ENCODE results near the gene AP1S1.
"Not testable (repeated sequence)": the region's sequence is repeated elsewhere in the genome, so short reads cannot be mapped to it uniquely, and the experiment has no call there.

Gene AP1S1

DNA sequence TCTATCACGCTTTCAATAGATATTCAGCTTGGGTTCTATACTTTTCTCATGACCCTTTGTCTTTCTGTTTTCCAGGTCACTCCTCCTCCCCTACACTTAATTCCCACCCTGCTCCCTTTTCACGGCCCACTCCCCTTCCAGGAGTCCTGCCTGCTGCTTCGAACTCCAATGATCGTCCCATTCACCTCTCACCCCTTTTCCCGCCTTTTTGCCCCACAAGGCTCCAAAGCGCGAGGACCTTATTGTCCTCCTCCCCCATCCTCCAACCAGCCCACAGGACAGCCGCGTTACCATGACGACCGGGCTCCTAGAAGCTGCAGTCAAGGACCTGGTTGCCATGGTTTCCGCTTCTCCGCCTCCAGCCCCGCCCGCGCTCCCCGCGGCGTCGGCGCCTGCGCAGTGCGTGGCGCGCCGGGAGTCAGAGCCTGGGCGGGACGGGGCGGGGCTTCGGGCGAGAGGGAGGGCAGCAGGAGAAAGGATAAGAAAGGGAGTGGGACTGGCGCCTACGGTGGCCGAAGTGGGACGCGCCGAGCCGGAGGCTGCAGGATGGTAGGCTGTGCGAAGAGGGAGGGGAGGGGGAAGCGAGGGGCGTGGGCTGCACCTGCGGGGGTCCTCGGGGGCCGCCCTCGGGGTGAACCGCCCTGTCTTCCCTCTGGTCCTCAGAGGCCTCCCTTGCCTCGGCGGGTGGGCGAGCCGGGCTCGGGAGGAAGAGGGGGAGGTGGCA, at the start of gene AP1S1:
AP1S1 (plus strand) TSS at position 508 of the 724 bp plus-strand sequence; CDS start at position 547, 39 bp downstream.
- H3K4me3 ChIP-seq (replicated peaks; ENCODE audit: low read depth, low read length): peak within 1 kb of the TSS; percentile 78
- TF ChIP-seq, protein P1, sequence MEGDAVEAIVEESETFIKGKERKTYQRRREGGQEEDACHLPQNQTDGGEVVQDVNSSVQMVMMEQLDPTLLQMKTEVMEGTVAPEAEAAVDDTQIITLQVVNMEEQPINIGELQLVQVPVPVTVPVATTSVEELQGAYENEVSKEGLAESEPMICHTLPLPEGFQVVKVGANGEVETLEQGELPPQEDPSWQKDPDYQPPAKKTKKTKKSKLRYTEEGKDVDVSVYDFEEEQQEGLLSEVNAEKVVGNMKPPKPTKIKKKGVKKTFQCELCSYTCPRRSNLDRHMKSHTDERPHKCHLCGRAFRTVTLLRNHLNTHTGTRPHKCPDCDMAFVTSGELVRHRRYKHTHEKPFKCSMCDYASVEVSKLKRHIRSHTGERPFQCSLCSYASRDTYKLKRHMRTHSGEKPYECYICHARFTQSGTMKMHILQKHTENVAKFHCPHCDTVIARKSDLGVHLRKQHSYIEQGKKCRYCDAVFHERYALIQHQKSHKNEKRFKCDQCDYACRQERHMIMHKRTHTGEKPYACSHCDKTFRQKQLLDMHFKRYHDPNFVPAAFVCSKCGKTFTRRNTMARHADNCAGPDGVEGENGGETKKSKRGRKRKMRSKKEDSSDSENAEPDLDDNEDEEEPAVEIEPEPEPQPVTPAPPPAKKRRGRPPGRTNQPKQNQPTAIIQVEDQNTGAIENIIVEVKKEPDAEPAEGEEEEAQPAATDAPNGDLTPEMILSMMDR (IDR thresholded peaks at IDR 0.05; ENCODE audit: low read length, missing control alignments): no peak
- peak; percentile 95 for DNase-seq (ENCODE audit: low read depth)

DNA sequence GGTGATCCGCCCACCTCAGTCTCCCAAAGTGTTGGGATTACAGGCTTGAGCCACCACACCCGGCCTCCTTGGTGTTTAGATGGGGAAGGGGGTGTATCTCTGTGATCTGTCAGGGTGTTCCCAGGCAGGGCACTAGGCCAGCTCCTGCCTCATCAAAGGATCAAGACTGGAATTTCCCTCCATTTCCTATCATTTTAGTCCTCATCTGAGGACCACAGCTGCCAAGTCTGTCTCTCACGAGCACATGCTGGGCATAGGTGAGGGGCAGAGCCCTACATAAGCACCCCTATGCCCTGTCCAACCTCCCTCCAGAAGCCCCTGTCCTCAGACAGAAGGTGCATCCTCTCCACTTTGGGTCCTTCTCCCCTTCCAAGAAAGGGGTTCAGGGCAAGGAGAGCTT, 49.5 kb upstream of the AP1S1 start:
- TF ChIP-seq, protein P1 (IDR thresholded peaks at IDR 0.05; ENCODE audit: low read length, missing control alignments): no peak
- no peak overlapping the region for H3K4me3 ChIP-seq (replicated peaks; ENCODE audit: low read depth, low read length)
- DNase-seq (ENCODE audit: low read depth): no peak

DNA sequence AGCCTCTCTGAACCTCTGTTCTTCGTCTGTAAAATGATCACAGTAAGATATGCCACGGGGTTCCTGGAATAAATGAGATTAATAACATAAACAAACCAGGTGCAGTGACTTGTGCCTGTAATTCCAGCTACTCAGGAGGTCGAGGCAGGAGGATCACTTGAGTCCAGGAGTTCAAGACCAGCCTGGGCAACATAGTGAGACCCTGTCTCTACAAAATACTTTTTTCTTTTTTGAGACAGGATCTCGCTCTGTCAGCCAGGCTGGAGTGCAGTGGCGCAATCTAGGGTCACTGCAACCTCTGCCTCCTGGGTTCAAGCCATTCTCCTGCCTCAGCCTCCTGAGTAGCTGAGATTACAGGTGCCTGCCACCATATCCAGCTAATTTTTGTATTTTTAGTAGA, 49.0 kb upstream of the AP1S1 start:
- DNase-seq (ENCODE audit: low read depth); H3K4me3 ChIP-seq (replicated peaks; ENCODE audit: low read depth, low read length): not testable (repeated sequence)

DNA sequence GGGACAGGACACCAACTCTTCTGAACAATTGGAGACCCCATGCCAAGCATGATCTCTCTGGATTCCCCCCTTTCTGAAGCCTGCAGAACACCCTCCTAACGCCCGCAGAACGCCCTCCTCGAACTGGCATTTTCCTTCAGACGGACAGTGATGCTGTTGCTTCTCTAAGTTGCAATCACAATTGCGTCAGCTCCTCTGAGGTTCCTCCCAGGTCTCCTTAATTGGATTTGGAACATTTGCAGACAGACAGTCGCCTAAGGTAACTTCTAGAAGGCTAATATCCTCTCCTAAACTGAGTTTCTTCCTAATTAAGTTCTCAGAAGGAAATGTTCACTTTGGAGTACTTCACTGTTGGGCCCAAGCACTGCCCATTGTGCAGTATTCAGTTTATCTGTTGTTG, 47.9 kb upstream of the AP1S1 start:
- no peak for DNase-seq (ENCODE audit: low read depth)
- TF ChIP-seq, protein P1 (IDR thresholded peaks at IDR 0.05; ENCODE audit: low read length, missing control alignments): no peak

DNA sequence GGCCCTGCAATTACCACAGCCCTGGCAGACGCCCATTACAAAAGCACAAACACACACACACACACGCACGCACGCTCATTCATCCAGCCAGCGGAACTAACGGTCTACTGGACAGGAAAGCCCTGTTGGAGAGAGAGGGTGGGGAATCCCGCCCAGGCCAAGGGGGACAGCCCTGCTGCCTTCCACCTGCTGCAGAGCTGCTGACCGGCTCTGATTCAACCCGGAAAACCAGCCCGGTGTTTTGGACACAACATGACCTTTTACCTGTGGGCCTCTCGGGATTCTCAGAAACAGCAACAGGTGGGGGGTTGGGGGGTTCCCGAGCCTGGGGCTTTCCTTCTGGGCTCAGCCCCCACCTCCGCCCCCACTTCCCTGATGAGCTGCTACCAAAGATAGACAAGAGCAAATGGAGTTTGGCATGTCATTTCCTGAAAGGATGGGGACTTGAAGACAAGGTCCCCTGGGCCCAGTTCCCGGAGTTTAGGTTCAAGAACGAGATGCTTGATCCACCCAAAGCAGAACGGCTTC, 45.9 kb upstream of the AP1S1 start:
- no peak overlapping the region for H3K4me3 ChIP-seq (replicated peaks; ENCODE audit: low read depth, low read length)
- DNase-seq (ENCODE audit: low read depth): peak; percentile 54

More for the DNA sequence above, 47.9 kb upstream of the AP1S1 start:
- H3K4me3 ChIP-seq (replicated peaks; ENCODE audit: low read depth, low read length): no peak overlapping the region

DNA sequence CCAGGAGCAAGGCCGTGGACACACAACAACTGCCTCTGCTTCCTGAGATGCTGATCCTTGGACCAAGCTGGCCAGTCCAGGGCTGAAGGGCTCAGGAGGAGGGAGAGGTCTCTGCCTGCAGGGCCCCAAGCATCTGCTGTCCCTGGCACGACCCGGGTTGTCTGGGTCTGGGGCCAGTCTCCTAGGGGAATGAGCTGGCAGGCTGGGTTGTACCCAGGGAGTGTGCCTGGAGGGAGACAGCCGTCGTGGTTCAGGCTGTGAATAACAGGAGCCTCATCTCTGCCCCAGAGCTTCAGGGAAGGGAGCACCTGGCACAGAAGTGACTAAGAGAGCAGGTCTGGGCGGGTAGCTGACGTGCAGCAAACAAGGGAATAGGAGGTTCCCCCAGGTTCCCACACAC, 45.3 kb upstream of the AP1S1 start:
- TF ChIP-seq, protein P1 (IDR thresholded peaks at IDR 0.05; ENCODE audit: low read length, missing control alignments): no peak
- no peak for DNase-seq (ENCODE audit: low read depth)

More for the DNA sequence above, 45.9 kb upstream of the AP1S1 start:
- TF ChIP-seq, protein P1 (IDR thresholded peaks at IDR 0.05; ENCODE audit: low read length, missing control alignments): no peak

DNA sequence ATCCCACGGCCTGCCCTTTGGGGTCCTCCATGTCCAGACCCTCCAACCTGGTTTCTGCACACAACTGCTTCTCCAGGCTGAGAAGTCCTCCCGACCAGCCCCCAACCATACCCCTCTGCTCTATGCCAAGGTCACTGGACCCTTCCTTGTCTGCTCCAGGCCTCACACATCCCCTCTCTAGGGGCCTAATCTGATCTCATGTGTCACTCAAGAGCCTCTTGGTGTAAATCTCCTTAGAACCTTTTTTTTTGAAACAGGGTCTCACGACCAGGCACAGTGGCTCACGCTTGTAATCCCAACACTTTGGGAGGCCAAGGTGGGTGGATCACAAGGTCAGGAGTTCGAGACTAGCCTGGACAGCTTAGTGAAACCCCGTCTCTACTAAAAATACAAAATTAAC, 44.9 kb upstream of the AP1S1 start:
- H3K4me3 ChIP-seq (replicated peaks; ENCODE audit: low read depth, low read length): no peak overlapping the region
- TF ChIP-seq, protein P1 (IDR thresholded peaks at IDR 0.05; ENCODE audit: low read length, missing control alignments): no peak
- no peak for DNase-seq (ENCODE audit: low read depth)

More for the DNA sequence above, 45.3 kb upstream of the AP1S1 start:
- H3K4me3 ChIP-seq (replicated peaks; ENCODE audit: low read depth, low read length): no peak overlapping the region

Data from fibroblast of pulmonary artery (primary cell).